Measurements from ENCODE around the gene CD300LF. TPM values are rescaled to one million over a fixed set of nuclear protein-coding genes. Genes with fewer than 3 reads are reported as not detected.

The CD300LF gene
- total RNA-seq (2022; extraction: Qiagen RNA extraction; ENCODE audit: low read depth) = not detected in 5 replicates

GRCh38 chr17:74712756-74713155, at the start of gene CD300LF:
CD300LF (minus strand) TSS chr17:74712923; CDS start chr17:74712866, 57 bp downstream.

DNA sequence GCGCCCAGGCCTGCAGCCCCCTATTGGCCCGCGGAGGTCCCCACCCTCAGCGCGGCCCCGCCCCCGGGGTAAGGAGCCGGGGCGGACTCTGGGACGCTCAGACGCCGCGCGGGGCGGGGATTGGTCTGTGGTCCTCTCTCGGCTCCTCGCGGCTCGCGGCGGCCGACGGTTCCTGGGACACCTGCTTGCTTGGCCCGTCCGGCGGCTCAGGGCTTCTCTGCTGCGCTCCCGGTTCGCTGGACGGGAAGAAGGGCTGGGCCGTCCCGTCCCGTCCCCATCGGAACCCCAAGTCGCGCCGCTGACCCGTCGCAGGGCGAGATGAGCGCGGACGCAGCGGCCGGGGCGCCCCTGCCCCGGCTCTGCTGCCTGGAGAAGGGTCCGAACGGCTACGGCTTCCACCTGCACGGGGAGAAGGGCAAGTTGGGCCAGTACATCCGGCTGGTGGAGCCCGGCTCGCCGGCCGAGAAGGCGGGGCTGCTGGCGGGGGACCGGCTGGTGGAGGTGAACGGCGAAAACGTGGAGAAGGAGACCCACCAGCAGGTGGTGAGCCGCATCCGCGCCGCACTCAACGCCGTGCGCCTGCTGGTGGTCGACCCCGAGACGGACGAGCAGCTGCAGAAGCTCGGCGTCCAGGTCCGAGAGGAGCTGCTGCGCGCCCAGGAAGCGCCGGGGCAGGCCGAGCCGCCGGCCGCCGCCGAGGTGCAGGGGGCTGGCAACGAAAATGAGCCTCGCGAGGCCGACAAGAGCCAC, 36.0 kb upstream of the CD300LF start, which contains the start of gene NHERF1:
Gene NHERF1, plus strand, starts transcription at position 100 of the 750 bp plus-strand sequence. Its CDS starts 219 bp downstream, at position 319.

DNA sequence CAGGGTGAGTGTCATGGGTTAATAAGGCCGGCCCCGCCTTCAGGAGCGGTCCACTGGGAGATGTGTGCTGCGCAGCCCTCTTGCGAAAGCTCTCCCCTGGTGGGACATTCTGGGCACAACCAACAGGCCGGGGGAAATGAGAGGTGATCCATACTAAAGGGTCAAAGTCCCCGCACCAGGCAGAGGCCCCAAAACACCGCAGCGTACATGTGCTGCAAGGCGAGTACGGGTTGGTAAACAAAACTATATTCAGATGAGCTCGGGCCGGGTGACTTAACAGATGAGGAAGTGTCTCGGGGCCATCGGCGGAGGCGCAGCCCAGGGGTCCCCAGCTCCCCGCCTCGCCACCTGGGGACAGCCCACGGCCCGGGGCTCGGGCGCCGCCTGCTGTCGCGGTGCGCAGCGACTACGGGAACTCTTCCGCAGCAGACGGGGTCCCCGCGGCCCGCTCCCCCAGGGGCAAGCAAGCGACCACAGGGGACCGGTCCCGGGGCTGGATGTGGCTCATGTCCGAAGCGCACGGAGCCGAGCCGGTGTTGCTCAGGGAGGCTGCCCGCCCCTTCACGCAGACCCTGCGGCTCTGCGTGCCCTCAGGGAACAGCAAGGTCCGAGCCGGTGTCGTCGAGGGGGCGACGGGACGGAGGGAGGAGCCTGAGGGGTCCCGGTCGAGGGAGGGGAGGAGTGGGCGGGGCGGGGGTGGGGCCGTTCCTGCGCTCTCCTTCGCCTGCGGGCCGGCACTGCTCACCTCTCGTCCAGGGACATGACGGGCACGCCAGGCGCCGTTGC, 24.0 kb upstream of the CD300LF start, which contains the start of gene RAB37:
Gene RAB37, plus strand, starts transcription at position 744 of the 786 bp plus-strand sequence. Its CDS starts 17 bp downstream, at position 761.

Other genes starting within 250 kb of the CD300LF start
- gene CD300A, start 246.3 kb downstream of the CD300LF start, total RNA-seq (2022; extraction: Qiagen RNA extraction; ENCODE audit: low read depth) = 0.06 to 1.1 TPM (median 0.08 TPM) in 4 of 5 replicates, not detected in the other
- gene CD300LB, start 181.4 kb downstream of the CD300LF start, total RNA-seq (2022; extraction: Qiagen RNA extraction; ENCODE audit: low read depth) = 0.07 to 0.12 TPM in 2 of 5 replicates, not detected in the others
- 0.15 to 0.26 TPM (median 0.23 TPM) in 5 replicates for gene CD300C, start 166.8 kb downstream of the CD300LF start, total RNA-seq (2022; extraction: Qiagen RNA extraction; ENCODE audit: low read depth)
- 0.53 to 0.88 TPM (median 0.55 TPM) in 3 of 5 replicates, not detected in the others for gene CD300H, start 145.4 kb downstream of the CD300LF start, total RNA-seq (2022; extraction: Qiagen RNA extraction; ENCODE audit: low read depth)
- gene CD300LD, start 120.6 kb downstream of the CD300LF start, total RNA-seq (2022; extraction: Qiagen RNA extraction; ENCODE audit: low read depth) = not detected in 5 replicates
- gene CD300E, start 89.2 kb downstream of the CD300LF start, total RNA-seq (2022; extraction: Qiagen RNA extraction; ENCODE audit: low read depth) = not detected in 5 replicates
- 0.99 to 1.6 TPM (median 1.3 TPM) in 5 replicates for gene RAB37, start 24.3 kb upstream of the CD300LF start, total RNA-seq (2022; extraction: Qiagen RNA extraction; ENCODE audit: low read depth)
- gene NHERF1, start 35.7 kb upstream of the CD300LF start, total RNA-seq (2022; extraction: Qiagen RNA extraction; ENCODE audit: low read depth) = 35.8 to 49.4 TPM (median 45.3 TPM) in 5 replicates
- gene NAT9, start 63.4 kb upstream of the CD300LF start, total RNA-seq (2022; extraction: Qiagen RNA extraction; ENCODE audit: low read depth) = 52.1 to 64.3 TPM (median 56.3 TPM) in 5 replicates
- gene GRIN2C, start 147.0 kb upstream of the CD300LF start, total RNA-seq (2022; extraction: Qiagen RNA extraction; ENCODE audit: low read depth) = 0.06 to 0.61 TPM (median 0.23 TPM) in 5 replicates
- 54.9 to 76.2 TPM (median 59.9 TPM) in 5 replicates for gene FDXR, start 160.1 kb upstream of the CD300LF start, total RNA-seq (2022; extraction: Qiagen RNA extraction; ENCODE audit: low read depth)
- 0.10 TPM in 1 of 5 replicates, not detected in the others for gene FADS6, start 180.7 kb upstream of the CD300LF start, total RNA-seq (2022; extraction: Qiagen RNA extraction; ENCODE audit: low read depth)
- 0.02 to 0.11 TPM (median 0.06 TPM) in 5 replicates for gene USH1G, start 210.3 kb upstream of the CD300LF start, total RNA-seq (2022; extraction: Qiagen RNA extraction; ENCODE audit: low read depth)
- 0.06 to 0.18 TPM (median 0.07 TPM) in 5 replicates for gene OTOP2, start 211.3 kb upstream of the CD300LF start, total RNA-seq (2022; extraction: Qiagen RNA extraction; ENCODE audit: low read depth)
- not detected in 5 replicates for gene OTOP3, start 223.0 kb upstream of the CD300LF start, total RNA-seq (2022; extraction: Qiagen RNA extraction; ENCODE audit: low read depth)